Natural killer cell (primary cell): ENCODE results near the gene GNAI1. TPM values are rescaled to one million over a fixed set of nuclear protein-coding genes. Genes with fewer than 3 reads are reported as not detected.

Experiments
- ATAC-seq, 3 donors: fragments of 150-1000 bp in 2 of 3; fragments of 200-7000 bp in 1 of 3; cut with Tn5 transposase; 1 replicate in 1 of 3; 2 replicates in 2 of 3; pipeline ENCODE4 v1.10.0; 2021; ENCODE audit warnings: mild to moderate bottlenecking in 2 of 3, moderate library complexity in 2 of 3
- DNase-seq, 2 donors: peaks; one replicate each; pipeline versions ENCODE4 v3.0.0 to v3.0.0-alpha.2; 2013 to 2021; ENCODE audit warnings: mixed read lengths in 1 of 2
- H3K27ac ChIP-seq: one replicate; pipeline ENCODE4 v1.5.1; 2013; ENCODE audit warnings: mild to moderate bottlenecking, low read length
- H3K27me3 ChIP-seq: one replicate; pipeline ENCODE4 v1.6.1; 2013; ENCODE audit warnings: low read length; ENCODE audit not compliant: control insufficient read depth, insufficient read depth
- H3K36me3 ChIP-seq: one replicate; pipeline ENCODE4 v1.6.1; 2013; ENCODE audit warnings: low read length; ENCODE audit not compliant: control insufficient read depth, insufficient read depth
- H3K4me1 ChIP-seq: one replicate; pipeline ENCODE4 v1.6.1; 2013; ENCODE audit warnings: low read length; ENCODE audit not compliant: control insufficient read depth, insufficient read depth
- H3K4me3 ChIP-seq: one replicate; pipeline ENCODE4 v1.5.1; 2013; ENCODE audit warnings: low read length
- H3K9me3 ChIP-seq: one replicate; pipeline ENCODE4 v1.6.1; 2013; ENCODE audit warnings: low read length; ENCODE audit not compliant: control insufficient read depth, insufficient read depth
- H3K27ac Mint-ChIP-seq, 2 donors: one replicate each; pipeline ENCODE4 v1.8.0; 2022; ENCODE audit warnings: mild to moderate bottlenecking in 2 of 2, mixed read lengths in 2 of 2, moderate library complexity in 1 of 2
- H3K27me3 Mint-ChIP-seq, 2 donors: one replicate each; pipeline ENCODE4 v1.8.0; 2022; ENCODE audit warnings: low read depth in 2 of 2, mixed read lengths in 2 of 2
- H3K36me3 Mint-ChIP-seq: one replicate; pipeline ENCODE4 v1.8.0; 2022; ENCODE audit warnings: mixed read lengths
- H3K4me1 Mint-ChIP-seq, 2 donors: one replicate each; pipeline ENCODE4 v1.8.0; 2022; ENCODE audit warnings: mixed read lengths in 2 of 2
- H3K4me3 Mint-ChIP-seq: one replicate; pipeline ENCODE4 v1.8.0; 2022; ENCODE audit warnings: mild to moderate bottlenecking, moderate library complexity, mixed read lengths
- H3K9me3 Mint-ChIP-seq, 2 donors: one replicate each; pipeline ENCODE4 v1.8.0; 2022; ENCODE audit warnings: mixed read lengths in 2 of 2
- CTCF ChIP-seq: fragments of 200-600 bp; IDR thresholded peaks from one replicate; pipeline ENCODE4 v1.8.0; 2022; ENCODE audit warnings: antibody characterized with exemption
- whole genome bisulfite sequencing: methylation state at CpG from one replicate; pipeline ENCODE4 v1.1.7; 2013; ENCODE audit warnings: missing lambda C conversion rate; ENCODE audit not compliant: insufficient coverage; 5-methylcytosine and 5-hydroxymethylcytosine counted together
- intact Hi-C: fragments of 100-400 bp; cut with micrococcal nuclease; formaldehyde crosslinking; loops from one replicate; pipeline ENCODE4 v1.14.2; 2022
- total RNA-seq, 4 donors: library from RNA; stranded (reverse); fragments of 120-200 nt in 1 of 4; gene quantifications; one replicate each; pipeline versions ENCODE4 v1.2.3 to v1.2.4, GENCODE V29; 2013 to 2022

The GNAI1 gene
- total RNA-seq, 3 donors from 2014 or later (not counting 1 experiment from before 2014, with no cell fraction given) = 0.59 to 1.1 (median 0.68) TPM

- no peak for TF ChIP-seq CTCF
- Histone ChIP-seq H3K36me3 (no peaks in the 10 kb centered on the region), H3K4me3 (no peak overlapping the region), H3K4me1 (no peaks in the 10 kb centered on the region), H3K27ac (no peak overlapping the region), H3K9me3 (no peaks in the 10 kb centered on the region), H3K27me3 (no peaks in the 10 kb centered on the region)
- no peak for DNase-seq
- intact Hi-C loops = no loop called here
- Mint-ChIP-seq H3K9me3 (peaks cover 2% of the 10 kb centered on the region in 2 donors), H3K36me3 (no peaks in the 10 kb centered on the region), H3K4me3 (no peak overlapping the region), H3K27me3 (no peaks in the 10 kb centered on the region), H3K27ac (no peak overlapping the region), H3K4me1 (no peaks in the 10 kb centered on the region)
- ATAC-seq = no peak
- WGBS = 73% methylated on average over 4 of the region's 4 CpGs
These were observed 92.0 kb downstream of the GNAI1 start for GRCh38 chr7:80226629-80227028.

DNA sequence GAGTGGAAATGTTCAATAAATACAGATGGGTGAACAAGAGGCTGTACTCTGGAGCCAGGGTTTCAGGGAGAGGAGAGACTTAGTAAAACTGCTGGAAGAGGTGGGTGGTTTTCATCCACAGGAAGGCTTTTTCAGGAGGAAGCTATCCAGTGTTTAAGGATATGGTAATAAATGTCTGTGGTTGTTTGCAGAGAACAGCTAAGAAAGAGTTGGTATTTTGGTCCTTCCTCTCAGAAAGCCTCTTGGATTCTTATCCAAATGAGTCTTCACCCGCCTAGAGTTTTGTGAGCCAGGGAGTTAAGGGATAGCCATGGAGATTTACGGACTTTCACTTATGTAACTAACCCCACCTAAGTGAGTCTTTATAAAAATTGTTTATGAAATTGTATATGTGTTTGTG, 95.7 kb downstream of the GNAI1 start:
- TF ChIP-seq CTCF = no peak
- peaks cover 3 to 8% of the 10 kb centered on the region in 2 donors for H3K9me3 Mint-ChIP-seq
- no peak overlapping the region for H3K27ac ChIP-seq
- no peaks in the 10 kb centered on the region for H3K9me3 ChIP-seq
- no peak for DNase-seq
- intact Hi-C loops = no loop called here
- no peaks in the 10 kb centered on the region for H3K27me3 ChIP-seq
- WGBS = 83% methylated on average over 2 of the region's 2 CpGs
- H3K4me1 ChIP-seq = no peaks in the 10 kb centered on the region
- no peak overlapping the region for H3K27ac Mint-ChIP-seq
- H3K4me3 ChIP-seq = no peak overlapping the region
- H3K36me3 Mint-ChIP-seq = no peaks in the 10 kb centered on the region
- H3K4me1 Mint-ChIP-seq = no peaks in the 10 kb centered on the region
- no peak overlapping the region for H3K4me3 Mint-ChIP-seq
- H3K36me3 ChIP-seq = no peaks in the 10 kb centered on the region
- ATAC-seq = no peak
- no peaks in the 10 kb centered on the region for H3K27me3 Mint-ChIP-seq

DNA sequence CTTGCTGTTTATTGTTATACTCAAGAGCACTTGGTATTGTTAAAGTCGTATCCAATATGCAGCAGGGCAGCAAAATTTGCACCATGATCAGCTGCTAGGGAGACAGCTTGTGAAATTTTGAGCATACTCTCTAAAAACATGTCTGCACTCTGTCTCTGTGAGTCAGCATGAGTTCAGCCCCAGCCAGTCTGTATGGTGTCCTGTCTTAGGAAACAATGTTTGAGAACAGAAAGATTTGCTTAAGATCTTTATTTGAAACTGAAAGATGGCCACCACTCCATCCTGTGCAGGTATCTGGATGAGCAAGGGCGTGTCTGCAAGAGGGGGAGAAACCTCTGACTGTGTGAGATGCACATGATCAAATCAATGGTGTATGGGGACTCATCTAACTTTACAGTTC, 97.1 kb downstream of the GNAI1 start:
- no peaks in the 10 kb centered on the region for H3K4me1 Mint-ChIP-seq
- ATAC-seq = no peak
- Histone ChIP-seq H3K27ac (no peak overlapping the region), H3K4me1 (no peaks in the 10 kb centered on the region), H3K9me3 (no peaks in the 10 kb centered on the region), H3K27me3 (no peaks in the 10 kb centered on the region), H3K4me3 (no peak overlapping the region), H3K36me3 (no peaks in the 10 kb centered on the region)
- intact Hi-C loops = no loop called here
- no peak overlapping the region for H3K4me3 Mint-ChIP-seq
- H3K36me3 Mint-ChIP-seq = no peaks in the 10 kb centered on the region
- no peak for DNase-seq
- peaks cover 6 to 9% of the 10 kb centered on the region in 2 donors for H3K9me3 Mint-ChIP-seq
- H3K27me3 Mint-ChIP-seq = no peaks in the 10 kb centered on the region
- TF ChIP-seq CTCF = no peak
- 69% methylated on average over 2 of the region's 2 CpGs for WGBS
- H3K27ac Mint-ChIP-seq = no peak overlapping the region

DNA sequence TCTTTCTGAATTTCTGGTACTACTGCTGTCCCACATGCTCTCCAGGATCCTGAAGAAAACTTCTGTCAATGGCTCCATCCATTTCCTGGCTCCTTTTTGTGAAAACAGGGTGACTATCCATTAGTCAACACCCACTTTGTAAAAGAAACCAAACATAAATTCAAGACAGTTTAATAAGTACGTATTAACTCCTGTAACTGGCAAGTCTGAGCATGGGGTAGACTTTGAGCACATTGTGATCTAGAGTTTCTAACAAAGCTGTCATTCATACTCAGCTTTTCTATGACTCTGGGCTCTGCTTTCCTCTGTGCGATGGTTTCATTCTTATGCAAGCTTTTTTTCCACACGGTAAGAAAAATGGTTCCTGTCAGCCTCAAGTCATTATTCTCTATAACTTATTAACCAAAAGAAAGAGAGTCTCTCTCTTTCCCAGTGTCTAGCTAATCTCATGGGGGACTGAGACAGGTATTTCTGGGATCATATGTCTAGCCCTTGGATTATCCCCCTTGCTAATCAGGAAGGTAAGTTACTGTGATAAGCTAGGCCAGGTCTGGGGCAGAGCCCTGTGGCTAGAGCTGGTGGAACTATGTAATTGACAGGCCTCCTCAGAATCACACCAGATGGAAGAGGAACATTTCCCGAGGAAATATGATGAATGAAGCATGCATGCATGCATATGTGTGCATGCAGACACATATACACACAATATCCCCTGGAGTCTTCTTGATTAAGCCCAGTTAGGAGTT, 98.5 kb downstream of the GNAI1 start:
- intact Hi-C loops = no loop called here
- H3K9me3 ChIP-seq = no peaks in the 10 kb centered on the region

More for the DNA sequence above, 98.5 kb downstream of the GNAI1 start:
- Histone ChIP-seq H3K4me1 (no peaks in the 10 kb centered on the region), H3K36me3 (no peaks in the 10 kb centered on the region), H3K27me3 (no peaks in the 10 kb centered on the region), H3K4me3 (no peak overlapping the region), H3K27ac (no peak overlapping the region)
- Mint-ChIP-seq H3K4me3 (no peak overlapping the region), H3K9me3 (peaks cover 4 to 7% of the 10 kb centered on the region in 2 donors), H3K4me1 (no peaks in the 10 kb centered on the region), H3K27ac (no peak overlapping the region), H3K27me3 (no peaks in the 10 kb centered on the region), H3K36me3 (no peaks in the 10 kb centered on the region)
- 83% methylated on average over 4 of the region's 4 CpGs for WGBS
- no peak for DNase-seq
- no peak for TF ChIP-seq CTCF
- ATAC-seq = no peak
